ENCODE results near the gene KIF16B.
"Not testable (repeated sequence)": the region's sequence is repeated elsewhere in the genome, so short reads cannot be mapped to it uniquely, and the experiment has no call there.

- not testable (repeated sequence) for TF ChIP-seq ATF1 (CRISPR knock-in tag; IDR thresholded peaks at IDR 0.05); FOXP1 (CRISPR knock-in tag; IDR thresholded peaks at IDR 0.05; ENCODE audit: borderline replicate concordance); GRHL2 (CRISPR knock-in tag; IDR thresholded peaks at IDR 0.05; ENCODE audit: insufficient replicate concordance, severe bottlenecking)
- TF ChIP-seq, protein P1, sequence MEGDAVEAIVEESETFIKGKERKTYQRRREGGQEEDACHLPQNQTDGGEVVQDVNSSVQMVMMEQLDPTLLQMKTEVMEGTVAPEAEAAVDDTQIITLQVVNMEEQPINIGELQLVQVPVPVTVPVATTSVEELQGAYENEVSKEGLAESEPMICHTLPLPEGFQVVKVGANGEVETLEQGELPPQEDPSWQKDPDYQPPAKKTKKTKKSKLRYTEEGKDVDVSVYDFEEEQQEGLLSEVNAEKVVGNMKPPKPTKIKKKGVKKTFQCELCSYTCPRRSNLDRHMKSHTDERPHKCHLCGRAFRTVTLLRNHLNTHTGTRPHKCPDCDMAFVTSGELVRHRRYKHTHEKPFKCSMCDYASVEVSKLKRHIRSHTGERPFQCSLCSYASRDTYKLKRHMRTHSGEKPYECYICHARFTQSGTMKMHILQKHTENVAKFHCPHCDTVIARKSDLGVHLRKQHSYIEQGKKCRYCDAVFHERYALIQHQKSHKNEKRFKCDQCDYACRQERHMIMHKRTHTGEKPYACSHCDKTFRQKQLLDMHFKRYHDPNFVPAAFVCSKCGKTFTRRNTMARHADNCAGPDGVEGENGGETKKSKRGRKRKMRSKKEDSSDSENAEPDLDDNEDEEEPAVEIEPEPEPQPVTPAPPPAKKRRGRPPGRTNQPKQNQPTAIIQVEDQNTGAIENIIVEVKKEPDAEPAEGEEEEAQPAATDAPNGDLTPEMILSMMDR (IDR thresholded peaks at IDR 0.05), result not testable (repeated sequence)
- TF ChIP-seq, protein P2, sequence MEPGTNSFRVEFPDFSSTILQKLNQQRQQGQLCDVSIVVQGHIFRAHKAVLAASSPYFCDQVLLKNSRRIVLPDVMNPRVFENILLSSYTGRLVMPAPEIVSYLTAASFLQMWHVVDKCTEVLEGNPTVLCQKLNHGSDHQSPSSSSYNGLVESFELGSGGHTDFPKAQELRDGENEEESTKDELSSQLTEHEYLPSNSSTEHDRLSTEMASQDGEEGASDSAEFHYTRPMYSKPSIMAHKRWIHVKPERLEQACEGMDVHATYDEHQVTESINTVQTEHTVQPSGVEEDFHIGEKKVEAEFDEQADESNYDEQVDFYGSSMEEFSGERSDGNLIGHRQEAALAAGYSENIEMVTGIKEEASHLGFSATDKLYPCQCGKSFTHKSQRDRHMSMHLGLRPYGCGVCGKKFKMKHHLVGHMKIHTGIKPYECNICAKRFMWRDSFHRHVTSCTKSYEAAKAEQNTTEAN (CRISPR knock-in tag; IDR thresholded peaks at IDR 0.05), result not testable (repeated sequence)
These were observed 23.2 kb upstream of the KIF16B start for GRCh38 chr20:16596404-16596803.

All from WTC11 (cell line).